HG02610 (cell line): ENCODE data around the gene BAHCC1.
"Not testable (repeated sequence)": the region's sequence is repeated elsewhere in the genome, so short reads cannot be mapped to it uniquely, and the experiment has no call there.

Experiments used
- ATAC-seq: cut with Tn5 transposase; IDR thresholded peaks from one replicate; pipeline ENCODE4 v1.9.1; 2021; ENCODE audit warnings: mild to moderate bottlenecking, moderate library complexity; ENCODE audit not compliant: unreplicated experiment

The BAHCC1 gene

DNA sequence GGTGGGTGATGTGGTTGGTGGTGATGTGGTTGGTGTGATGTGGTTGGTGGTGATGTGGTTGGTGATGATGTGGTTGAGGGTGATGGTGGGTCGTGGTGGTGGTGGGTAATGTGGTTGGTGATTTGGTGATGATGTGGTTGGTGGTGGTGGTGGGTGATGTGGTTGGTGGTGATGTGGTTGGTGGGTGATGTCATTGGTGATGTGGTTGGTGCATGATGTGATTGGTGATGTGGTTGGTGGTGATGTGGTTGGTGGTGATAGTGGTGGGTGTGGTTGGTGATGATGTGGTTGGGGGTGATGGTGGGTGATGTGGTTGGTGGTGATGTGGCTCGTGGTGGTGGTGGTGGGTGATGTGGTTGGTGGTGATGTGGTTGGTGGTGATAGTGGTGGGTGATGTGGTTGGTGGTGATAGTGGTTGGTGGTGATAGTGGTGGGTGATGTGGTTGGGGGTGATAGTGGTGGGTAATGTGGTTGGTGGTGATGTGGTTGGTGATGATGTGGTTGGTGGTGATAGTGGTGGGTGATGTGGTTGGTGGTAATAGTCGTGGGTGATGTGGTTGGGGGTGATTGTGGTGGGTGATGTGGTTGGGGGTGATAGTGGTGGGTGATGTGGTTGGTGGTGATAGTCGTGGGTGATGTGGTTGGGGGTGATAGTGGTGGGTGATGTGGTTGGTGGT lies 30.6 kb downstream of the BAHCC1 start:
- ATAC-seq: not testable (repeated sequence)

DNA sequence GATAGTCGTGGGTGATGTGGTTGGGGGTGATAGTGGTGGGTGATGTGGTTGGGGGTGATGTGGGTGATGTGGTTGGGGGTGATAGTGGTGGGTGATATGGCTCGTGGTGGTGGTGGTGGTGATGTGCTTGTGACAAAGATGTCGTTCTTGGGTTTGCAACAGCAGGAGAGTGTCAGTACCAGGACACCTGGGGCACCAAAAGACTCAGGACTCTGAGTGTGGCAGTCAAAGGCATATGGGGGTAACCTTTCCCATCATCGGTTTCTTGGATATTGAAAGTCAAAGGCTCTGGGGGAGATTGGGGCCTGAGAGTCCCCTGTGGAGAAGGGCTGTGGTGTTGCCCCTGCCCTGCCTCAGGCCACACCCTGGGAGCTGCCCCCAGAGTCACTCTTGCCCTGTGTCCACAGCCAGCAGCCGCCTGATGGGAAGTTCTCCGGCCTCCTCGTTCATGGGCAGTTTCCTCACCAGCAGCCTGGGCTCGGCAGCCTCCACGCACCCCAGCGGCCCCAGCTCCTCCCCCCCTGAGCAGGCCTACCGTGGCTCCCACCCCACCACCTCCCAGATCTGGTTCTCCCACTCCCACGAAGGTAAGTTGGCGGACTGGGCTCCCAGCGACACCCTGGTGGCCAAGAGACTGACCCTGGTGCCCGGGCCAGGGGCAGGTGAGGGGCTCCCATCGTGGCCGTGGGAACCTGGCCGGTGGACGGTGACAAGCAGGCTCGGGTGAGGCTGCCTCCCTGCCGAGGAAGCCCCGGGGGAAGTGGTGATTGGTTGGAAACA lies 31.3 kb downstream of the BAHCC1 start:
- no peak for ATAC-seq

DNA sequence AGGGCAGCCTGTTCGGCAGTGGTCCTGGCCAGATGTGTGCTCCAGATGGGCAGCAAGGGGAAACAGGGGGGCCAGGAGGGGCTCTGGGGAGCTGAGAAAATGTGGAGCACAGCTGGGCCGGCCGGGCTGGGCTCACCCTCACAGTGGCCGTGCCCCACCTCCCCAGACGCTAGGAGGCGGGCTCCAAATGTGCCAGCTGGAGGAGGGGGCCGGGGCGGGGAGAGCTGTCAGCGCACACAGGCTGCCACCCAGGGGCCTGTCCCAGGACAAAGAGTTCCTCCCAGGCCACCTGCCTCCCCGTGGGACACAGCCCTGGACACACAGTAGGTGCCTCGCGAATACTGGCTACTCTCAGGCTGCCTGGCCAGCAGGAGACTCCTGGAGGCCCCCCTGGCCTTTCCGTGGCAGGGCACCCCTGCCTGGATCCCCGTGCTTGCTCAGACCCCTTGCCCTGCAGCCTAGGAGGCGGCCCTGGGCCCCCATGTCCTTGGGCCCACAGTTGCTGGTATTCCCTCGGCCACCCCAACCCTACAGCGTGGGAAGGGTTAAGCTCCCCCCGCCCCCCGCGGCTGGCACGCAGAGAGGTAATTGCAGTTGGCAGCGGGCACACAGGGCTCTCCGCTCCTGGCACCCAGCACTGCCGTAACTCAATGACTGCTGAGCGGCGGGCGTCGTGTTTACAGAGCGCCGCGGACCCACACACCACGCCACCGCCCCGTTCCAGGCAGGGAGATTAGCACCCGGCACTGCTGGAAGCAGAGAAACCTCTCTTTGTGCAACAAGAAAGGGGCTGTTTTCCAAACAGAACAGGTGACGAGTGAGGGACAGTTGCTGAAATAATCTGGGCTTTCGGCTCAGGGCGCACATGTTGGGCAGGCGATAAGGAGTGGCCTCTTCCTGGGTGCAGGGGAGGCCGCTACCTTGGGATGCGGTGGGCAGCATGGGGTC lies 32.2 kb downstream of the BAHCC1 start:
- ATAC-seq: no peak

- ATAC-seq: no peak
Measured at GRCh38 chr17:81428121-81428515, 32.9 kb downstream of the BAHCC1 start.

DNA sequence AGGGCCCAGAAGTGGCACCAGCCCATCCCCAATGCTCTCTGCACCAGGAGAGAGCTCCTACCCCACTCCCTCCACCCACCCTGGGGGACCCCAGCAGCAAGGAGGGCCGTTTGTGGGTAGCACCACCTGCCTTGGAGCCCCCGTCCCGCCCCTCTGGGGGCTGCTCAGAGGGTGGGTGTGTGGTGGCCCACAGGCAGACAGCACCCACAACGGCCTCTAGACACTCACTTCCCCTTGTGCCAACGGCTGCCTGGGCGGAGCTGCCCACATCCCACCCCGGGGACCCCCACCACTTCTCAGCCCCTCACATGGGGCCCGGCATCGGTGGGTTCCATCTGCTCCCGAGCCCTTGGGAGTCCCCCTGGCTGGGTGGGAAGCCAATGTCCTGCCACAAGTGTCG lies 33.3 kb downstream of the BAHCC1 start:
- ATAC-seq: no peak

DNA sequence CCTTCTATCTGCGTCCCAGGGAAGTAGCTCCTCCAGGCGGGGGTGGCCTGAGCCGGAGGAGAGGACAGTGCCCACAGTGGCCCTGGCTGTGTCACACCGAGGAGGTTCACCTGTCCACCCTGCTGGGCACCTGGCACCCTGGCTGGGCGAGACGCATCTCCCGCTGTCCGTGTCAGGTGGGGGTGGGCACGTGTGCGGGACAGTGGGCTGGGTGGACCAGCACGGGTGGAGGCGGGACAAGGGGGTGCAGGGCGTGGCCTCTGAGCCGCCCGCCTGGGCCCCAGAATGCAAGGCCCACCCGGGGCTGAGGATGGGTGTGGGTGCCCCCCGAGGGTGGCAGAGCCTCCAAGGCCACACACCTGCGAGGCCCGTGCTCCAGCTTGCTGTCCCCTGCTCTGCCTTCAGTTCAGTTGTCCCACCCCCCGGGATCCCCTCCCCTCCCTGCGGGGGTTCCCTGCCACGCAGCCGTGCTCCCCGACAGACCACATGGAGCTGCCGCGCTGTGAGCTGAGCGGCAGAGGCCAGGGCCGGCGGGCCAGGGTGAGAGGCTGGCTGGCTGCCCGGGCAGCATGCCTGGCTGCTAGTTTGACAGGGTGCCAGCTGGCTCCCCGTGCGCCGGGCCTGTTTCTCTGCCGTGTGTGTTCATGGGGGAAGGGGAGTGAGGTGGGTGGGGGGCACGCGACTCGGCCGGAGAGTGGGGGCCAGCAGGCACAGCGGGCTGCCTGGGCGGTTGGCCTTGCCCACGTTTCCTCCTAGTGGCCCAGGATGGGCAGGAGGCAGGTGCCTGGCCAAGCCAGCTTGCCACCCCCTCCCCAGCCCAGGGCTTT lies 33.9 kb downstream of the BAHCC1 start:
- ATAC-seq: no peak

GRCh38 chr17:81429821-81430551 lies 34.7 kb downstream of the BAHCC1 start:
- ATAC-seq: no peak

GRCh38 chr17:81431545-81432482 lies 36.6 kb downstream of the BAHCC1 start:
- ATAC-seq: no peak

- no peak for ATAC-seq
Measured at GRCh38 chr17:81432941-81433340, 37.7 kb downstream of the BAHCC1 start.

- ATAC-seq: no peak
Measured at GRCh38 chr17:81433656-81434055, 38.4 kb downstream of the BAHCC1 start.

DNA sequence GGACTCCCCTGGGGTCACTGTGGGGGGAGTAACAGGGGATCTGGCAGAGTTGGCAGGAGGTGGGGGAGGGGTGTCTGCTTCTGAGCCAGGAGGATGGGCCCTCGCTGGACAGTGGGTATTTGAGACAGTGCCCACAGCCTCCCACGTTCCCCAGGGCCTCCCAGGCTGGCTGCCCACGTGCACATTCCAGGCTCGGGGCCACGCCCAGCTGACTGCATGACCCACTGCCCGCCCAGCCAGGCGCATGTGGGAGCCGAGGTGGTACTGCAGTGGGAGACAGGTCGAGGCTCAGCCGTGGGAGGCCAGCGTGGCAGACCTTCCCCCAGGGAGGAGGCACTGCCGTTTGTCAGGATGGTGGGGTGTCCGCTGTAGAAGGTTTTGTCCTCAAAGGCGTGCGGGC lies 38.8 kb downstream of the BAHCC1 start:
- ATAC-seq: no peak

- ATAC-seq: no peak
Measured at GRCh38 chr17:81434681-81435417, 39.6 kb downstream of the BAHCC1 start.

DNA sequence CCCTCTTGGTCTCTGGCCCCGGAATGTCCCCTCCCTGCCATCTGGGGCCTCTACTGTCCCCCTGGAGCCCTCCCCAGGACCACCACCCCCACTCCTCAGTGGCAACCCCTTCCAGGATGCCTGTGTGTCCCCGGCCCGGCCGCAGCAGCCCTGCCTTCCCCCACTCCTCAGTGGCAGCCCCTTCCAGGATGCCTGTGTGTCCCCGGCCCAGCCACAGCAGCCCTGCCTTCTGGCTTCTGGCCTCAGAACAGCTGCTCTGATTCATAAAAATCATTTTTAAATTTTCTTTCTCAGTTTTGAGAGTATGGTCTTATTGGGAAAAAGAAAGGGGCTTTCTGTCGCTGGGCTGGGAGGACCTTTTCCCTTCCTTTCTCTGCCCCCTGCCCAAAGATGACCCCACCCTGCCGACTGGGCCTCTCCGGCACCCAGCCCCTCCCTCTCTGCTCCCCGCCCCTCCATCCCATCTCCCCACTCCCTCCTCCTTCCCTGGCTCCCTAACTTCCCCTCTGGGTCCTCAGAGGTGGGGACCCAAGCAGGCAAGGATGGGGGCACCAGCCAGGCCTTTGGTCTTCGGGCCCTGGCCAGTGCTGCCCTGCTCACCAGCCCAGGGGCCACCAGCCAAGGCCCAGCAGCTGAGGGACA lies 40.5 kb downstream of the BAHCC1 start:
- no peak for ATAC-seq

DNA sequence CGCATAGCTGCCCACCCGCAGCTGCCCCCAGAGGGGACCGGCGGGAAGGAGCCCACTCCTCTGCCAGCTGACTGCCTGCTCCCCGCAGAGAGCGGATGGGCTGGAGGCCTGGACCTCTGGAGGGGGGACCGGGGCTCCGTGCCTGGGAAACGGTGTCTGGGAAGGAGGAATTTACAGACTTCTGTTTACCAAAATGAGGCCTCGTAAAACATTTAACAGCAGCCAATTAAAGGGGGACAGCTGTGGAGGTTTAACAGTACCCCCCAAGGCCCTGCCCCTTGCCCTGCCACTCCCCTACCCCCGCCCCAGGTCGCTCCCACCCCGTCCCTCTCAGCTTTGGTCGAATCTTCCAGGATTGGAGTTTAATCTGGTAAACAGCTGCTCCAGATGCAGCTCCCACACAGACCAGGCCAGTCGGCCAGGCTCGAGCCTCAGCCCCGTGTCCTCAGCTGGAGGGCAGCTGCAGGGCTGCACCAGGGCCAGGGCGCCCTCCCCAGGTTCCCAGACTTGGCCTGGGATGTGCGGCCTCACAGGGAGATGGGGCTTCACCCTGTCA lies 41.1 kb downstream of the BAHCC1 start:
- no peak for ATAC-seq

GRCh38 chr17:81437191-81437651 lies 42.0 kb downstream of the BAHCC1 start:
- no peak for ATAC-seq

DNA sequence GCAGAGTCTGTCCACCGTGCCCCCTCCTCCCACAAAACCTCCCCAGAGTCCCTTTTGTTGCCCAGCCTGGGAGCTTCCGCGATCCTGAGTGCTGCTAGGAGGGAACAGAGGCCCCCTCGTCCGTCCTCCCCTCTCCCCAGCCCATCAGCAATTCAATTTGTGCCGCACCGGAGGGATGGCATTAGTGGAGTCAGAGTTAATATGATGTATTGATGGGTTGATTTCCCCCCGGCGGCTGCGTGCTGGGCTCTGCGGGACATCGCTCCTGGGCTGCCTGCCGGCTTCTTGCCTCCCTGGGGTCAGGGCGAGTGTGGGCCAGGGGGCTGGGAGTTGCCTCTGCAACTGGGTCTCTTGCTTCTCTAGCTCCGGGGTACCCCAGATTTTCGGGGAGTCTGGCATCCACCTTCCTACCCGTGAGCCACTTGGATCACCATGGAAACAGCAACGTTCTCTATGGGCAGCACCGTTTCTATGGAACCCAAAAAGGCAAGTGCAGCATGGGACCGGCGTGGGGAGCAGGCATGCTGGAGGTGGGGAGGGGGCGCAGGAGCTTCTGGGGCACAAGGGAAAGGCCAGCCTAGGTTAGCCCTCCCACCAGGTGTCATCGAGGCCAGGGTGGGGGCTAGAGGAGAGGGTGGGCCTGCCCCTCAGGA lies 42.9 kb downstream of the BAHCC1 start:
- no peak for ATAC-seq

GRCh38 chr17:81438688-81439087 lies 43.4 kb downstream of the BAHCC1 start:
- no peak for ATAC-seq
